KMS-11 (cell line): ENCODE data around the gene TBC1D14.

ENCODE experiments used
- H2AFZ ChIP-seq: fragments of 200-600 bp; sonication (generic); 2 replicates; pipeline ENCODE4 v1.6.1; 2016; ENCODE audit warnings: antibody characterized with exemption, mixed run types, low read depth
- H3K27ac ChIP-seq: fragments of 200-600 bp; sonication (generic); 2 replicates; pipeline ENCODE4 v1.6.1; 2016; ENCODE audit warnings: mild to moderate bottlenecking, mixed run types
- H3K27me3 ChIP-seq: fragments of 200-600 bp; sonication (generic); 2 replicates; pipeline ENCODE4 v1.6.1; 2017; ENCODE audit warnings: mild to moderate bottlenecking, low read depth, mixed run types, moderate library complexity; ENCODE audit not compliant: insufficient read depth
- H3K36me3 ChIP-seq: fragments of 200-600 bp; sonication (generic); 2 replicates; pipeline ENCODE4 v1.6.1; 2017; ENCODE audit warnings: mild to moderate bottlenecking, mixed run types; ENCODE audit not compliant: insufficient read depth
- H3K4me1 ChIP-seq: fragments of 200-600 bp; sonication (generic); 2 replicates; pipeline ENCODE4 v1.6.1; 2016; ENCODE audit warnings: mild to moderate bottlenecking, low read depth, mixed run types; ENCODE audit not compliant: poor library complexity, severe bottlenecking
- H3K4me2 ChIP-seq: fragments of 200-600 bp; sonication (generic); 2 replicates; pipeline ENCODE4 v1.7.0; 2016; ENCODE audit warnings: mild to moderate bottlenecking, mixed run types
- H3K4me3 ChIP-seq: fragments of 200-600 bp; sonication (generic); IDR thresholded peaks from 2 replicates; pipeline ENCODE4 v1.6.1; 2017; ENCODE audit warnings: low read depth, low read length, mixed read lengths; ENCODE audit not compliant: insufficient read depth
- H3K79me2 ChIP-seq: fragments of 200-600 bp; sonication (generic); 2 replicates; pipeline ENCODE4 v1.6.1; 2016; ENCODE audit warnings: low read depth, mixed run types; ENCODE audit not compliant: insufficient read depth
- H3K9ac ChIP-seq: fragments of 200-600 bp; sonication (generic); 2 replicates; pipeline ENCODE4 v1.6.1; 2016; ENCODE audit warnings: mild to moderate bottlenecking, mixed run types
- H4K20me1 ChIP-seq: fragments of 200-600 bp; sonication (generic); 2 replicates; pipeline ENCODE4 v1.6.1; 2016; ENCODE audit warnings: mild to moderate bottlenecking, mixed run types; ENCODE audit not compliant: insufficient read depth
- CTCF ChIP-seq: fragments of 200-600 bp; sonication (generic); conservative IDR thresholded peaks from 2 replicates; pipeline ENCODE4 v1.6.1; 2017; ENCODE audit warnings: low read depth, mild to moderate bottlenecking, antibody characterized with exemption, low read length, moderate library complexity, mixed read lengths

Gene TBC1D14

GRCh38 chr4:6969826-6970800 is 60.5 kb downstream of the TBC1D14 start:
- Histone ChIP-seq H3K9ac (no peak overlapping the region), H2AFZ (no peak overlapping the region), H3K4me2 (no peak overlapping the region), H3K79me2 (no peaks in the 10 kb centered on the region), H3K4me3 (no peak overlapping the region), H3K4me1 (peaks cover 9% of the 10 kb centered on the region), H4K20me1 (no peaks in the 10 kb centered on the region), H3K27ac (no peak overlapping the region), H3K36me3 (no peaks in the 10 kb centered on the region), H3K27me3 (no peaks in the 10 kb centered on the region)
- no peak for TF ChIP-seq CTCF

DNA sequence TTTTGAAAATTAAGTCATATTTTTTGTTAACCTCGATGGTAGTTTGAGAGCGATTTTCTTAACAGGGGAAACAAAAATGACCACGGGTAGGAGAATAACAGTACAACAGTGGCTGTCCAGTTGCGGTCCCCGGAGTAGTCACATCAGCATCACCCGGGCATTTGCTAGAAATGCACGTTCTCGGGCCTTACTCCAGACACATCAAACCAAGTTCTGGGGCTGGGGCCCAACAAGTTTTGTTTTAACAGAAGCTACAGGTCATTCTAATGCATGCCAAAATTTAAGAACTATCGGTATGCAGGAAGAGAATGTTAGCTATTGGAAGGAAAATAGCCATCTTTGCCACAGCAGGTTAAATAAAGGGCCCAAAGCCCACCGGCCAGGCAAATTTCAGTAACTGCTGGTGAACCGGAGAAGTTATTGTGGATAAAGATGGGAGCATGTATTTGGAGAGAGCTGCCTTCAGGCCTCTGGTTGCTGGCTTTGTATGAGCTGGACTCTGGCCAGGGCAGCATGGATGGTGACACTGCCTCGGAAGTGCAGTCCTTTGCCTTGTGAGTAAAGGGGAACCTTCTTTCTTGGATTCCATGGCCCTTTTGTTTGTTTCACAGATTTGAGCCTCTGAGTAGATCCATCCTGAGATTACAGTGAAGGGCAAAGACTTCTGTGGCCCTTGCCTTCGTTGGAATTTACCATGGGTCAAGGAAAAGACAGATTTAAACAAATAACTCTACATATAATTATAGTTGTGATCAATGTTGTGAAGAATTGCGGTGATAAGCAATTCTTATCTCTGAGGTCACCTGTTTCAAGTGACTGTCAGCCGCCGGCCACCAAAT is 62.1 kb downstream of the TBC1D14 start:
- no peaks in the 10 kb centered on the region for H4K20me1 ChIP-seq
- TF ChIP-seq CTCF = no peak
- H3K27me3 ChIP-seq = no peaks in the 10 kb centered on the region
- no peak overlapping the region for H3K27ac ChIP-seq
- no peak overlapping the region for H3K4me3 ChIP-seq
- H3K36me3 ChIP-seq = no peaks in the 10 kb centered on the region
- peaks cover 9% of the 10 kb centered on the region for H3K4me1 ChIP-seq
- H3K9ac ChIP-seq = no peak overlapping the region
- no peaks in the 10 kb centered on the region for H3K79me2 ChIP-seq
- H3K4me2 ChIP-seq = no peak overlapping the region
- H2AFZ ChIP-seq = no peak overlapping the region

- no peak for TF ChIP-seq CTCF
- no peak overlapping the region for H3K4me3 ChIP-seq
- peaks cover 9% of the 10 kb centered on the region for H3K4me1 ChIP-seq
- H3K36me3 ChIP-seq = no peaks in the 10 kb centered on the region
- H3K27ac ChIP-seq = no peak overlapping the region
- H3K4me2 ChIP-seq = no peak overlapping the region
- H3K27me3 ChIP-seq = no peaks in the 10 kb centered on the region
- no peaks in the 10 kb centered on the region for H4K20me1 ChIP-seq
- no peak overlapping the region for H3K9ac ChIP-seq
- H2AFZ ChIP-seq = no peak overlapping the region
- no peaks in the 10 kb centered on the region for H3K79me2 ChIP-seq
Observed at GRCh38 chr4:6972375-6972650, 62.7 kb downstream of the TBC1D14 start.

DNA sequence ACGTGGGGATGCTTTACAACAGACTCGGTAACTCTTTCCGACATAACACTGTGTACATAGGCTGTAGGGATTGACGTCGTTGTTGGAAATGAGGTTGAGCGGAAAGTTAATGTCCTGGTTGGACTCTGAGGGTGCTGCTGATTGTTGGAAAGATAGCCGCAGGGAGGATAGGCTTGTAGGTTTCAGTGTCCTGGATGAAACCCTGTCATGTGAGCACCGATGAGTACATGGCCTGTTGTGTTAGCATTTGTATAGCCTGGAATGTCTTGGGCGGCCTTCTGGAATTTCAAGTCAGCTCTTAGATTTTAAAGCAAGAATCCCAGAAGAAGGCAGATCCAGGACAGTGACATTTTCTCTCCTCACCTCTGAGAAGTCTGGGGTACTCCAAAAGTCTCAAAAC is 63.3 kb downstream of the TBC1D14 start:
- H4K20me1 ChIP-seq = no peaks in the 10 kb centered on the region
- TF ChIP-seq CTCF = no peak

More for the DNA sequence above, 63.3 kb downstream of the TBC1D14 start:
- H3K4me2 ChIP-seq = no peak overlapping the region
- no peaks in the 10 kb centered on the region for H3K79me2 ChIP-seq
- H3K27ac ChIP-seq = no peak overlapping the region
- H3K36me3 ChIP-seq = no peaks in the 10 kb centered on the region
- peaks cover 9% of the 10 kb centered on the region for H3K4me1 ChIP-seq
- H3K9ac ChIP-seq = no peak overlapping the region
- H3K27me3 ChIP-seq = no peaks in the 10 kb centered on the region
- no peak overlapping the region for H3K4me3 ChIP-seq
- no peak overlapping the region for H2AFZ ChIP-seq
